Measurements from ENCODE around the gene FANCE.

Gene FANCE, protein sequence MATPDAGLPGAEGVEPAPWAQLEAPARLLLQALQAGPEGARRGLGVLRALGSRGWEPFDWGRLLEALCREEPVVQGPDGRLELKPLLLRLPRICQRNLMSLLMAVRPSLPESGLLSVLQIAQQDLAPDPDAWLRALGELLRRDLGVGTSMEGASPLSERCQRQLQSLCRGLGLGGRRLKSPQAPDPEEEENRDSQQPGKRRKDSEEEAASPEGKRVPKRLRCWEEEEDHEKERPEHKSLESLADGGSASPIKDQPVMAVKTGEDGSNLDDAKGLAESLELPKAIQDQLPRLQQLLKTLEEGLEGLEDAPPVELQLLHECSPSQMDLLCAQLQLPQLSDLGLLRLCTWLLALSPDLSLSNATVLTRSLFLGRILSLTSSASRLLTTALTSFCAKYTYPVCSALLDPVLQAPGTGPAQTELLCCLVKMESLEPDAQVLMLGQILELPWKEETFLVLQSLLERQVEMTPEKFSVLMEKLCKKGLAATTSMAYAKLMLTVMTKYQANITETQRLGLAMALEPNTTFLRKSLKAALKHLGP

DNA sequence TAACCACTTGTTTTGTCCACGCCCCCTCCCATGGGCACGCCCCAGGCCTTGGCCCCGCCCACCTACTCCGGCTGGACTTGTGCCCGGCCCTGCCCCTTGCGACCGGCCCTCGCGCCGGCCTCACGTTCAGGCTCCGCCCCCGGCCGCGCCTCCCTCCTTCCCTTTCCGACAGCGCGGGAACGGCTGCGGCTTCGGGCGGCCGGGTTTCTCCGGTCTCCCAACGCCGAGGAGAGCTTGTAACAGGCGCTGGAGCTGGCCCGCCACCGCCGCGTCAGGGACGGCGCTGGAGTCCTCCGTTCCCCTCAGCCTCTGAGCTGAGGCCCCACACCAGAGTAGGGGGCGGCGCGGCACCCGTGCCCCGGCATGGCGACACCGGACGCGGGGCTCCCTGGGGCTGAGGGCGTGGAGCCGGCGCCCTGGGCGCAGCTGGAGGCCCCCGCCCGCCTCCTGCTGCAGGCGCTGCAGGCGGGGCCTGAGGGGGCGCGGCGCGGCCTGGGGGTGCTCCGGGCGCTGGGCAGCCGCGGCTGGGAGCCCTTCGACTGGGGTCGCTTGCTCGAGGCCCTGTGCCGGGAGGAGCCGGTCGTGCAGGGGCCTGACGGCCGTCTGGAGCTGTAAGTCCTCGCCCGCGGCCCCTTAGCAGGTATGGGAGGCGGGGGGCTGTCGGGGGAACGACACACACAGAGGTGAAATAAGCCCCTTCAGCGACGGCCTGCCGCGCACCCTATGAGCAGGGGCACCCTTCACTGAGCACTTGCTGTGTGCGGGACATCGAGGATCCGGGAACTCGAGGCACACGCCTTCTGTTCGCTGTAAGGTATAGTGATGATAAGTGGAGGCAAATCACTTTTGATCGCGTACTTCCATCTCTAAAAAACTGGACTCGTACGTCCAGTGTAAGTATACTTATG lies at the start of gene FANCE:
TSS of gene FANCE (plus strand) at position 156 of the 908 bp plus-strand sequence. CDS start at position 364, 208 bp downstream.
- peak; percentile 71 for DNase-seq (ENCODE audit: low spot score)

DNA sequence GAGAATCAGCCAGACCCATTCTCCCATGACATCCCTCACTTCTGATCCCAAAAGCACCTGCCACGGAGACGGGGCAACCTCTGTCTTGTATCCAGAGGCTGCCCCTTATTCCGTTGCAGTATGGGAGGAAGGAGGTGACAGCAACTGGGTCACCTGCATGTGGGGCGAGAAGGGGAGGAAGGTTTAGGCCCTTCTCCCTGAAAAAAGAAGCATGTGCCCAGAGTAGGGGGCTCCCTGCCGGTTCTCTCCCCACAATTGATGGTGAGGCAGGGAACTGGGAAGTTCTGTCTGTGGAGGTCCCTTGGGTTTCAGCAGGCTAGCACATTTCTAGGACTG lies 49.3 kb upstream of the FANCE start:
- no peak for DNase-seq (ENCODE audit: low spot score)

DNA sequence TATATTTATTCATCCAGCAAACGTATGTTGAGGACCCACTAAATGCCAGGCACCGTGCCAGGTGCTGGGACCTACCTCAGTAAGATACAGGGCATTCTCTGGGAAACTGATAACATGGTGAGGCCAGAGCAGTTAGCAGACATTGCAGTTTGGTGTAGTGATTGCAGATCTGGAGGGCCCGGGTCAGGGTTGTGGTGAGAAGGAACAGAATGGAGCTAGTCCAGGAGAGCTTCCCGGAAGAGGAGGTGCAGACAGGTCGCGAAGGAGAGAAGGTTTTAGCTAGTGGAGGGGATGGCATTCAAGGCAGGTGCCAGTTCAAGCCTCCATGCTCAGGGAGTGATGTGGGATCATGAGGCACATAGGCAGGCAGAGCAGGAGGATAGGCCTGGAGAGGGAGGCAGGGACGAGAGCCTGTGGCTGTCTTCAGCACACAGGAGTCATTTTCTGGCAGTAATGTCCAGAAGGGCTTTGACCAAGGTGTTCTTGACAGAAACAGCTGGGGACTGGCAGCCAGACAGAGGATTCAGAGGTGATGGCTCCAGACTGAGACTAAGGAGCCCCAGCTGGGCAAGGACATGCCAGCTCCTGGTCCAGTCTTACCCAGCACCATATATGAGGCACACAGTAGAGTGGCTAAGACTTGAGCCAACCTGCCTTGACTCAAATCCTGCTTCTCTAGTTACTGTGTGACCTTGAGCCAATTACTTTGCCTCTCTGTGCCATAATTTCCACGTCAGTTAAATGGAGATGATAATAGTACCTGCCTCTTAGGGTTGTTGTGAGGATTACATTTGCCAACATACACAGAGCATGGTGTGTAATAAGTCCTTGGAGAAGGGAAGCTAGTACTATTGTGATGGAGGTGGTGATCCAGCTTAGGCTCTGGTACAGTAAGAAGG lies 48.3 kb upstream of the FANCE start:
- no peak for DNase-seq (ENCODE audit: low spot score)

DNA sequence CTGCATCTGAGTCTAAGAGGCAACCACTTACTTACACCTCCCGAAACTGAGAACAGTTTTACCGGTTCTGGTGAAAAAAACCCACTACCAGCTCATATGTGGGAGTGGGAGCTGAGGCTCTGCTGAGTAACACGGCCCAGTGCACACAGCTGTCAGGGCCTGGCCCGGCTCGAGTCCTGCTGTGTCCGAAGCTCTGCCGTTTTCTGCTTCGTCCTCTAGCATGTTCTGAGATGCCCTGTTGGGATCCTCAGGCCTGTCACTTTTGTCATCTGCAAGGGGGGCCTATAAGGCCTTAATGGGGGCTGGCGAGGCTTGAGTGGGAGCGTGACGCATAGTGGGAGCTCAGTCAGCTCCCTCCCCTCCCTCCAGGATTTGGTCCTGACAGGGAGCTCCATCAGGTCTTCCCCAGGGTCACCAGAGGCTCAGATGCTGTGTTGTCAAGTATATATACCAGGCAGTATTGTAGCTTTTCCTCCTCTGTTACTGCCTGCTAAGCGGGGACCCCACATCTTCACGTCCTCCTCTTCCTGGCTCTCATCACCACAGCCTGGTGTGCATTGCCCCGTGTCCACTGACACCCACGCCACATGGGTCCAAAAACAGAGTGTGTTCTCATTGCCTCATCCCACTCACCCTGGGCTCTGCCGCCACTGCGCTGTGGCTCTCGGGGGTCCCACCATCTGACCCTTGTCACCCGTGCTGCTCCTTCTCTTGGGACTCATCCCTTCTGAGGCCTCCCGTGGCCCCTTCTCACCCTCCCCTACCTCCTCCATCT lies 45.2 kb upstream of the FANCE start:
- no peak for DNase-seq (ENCODE audit: low spot score)

DNA sequence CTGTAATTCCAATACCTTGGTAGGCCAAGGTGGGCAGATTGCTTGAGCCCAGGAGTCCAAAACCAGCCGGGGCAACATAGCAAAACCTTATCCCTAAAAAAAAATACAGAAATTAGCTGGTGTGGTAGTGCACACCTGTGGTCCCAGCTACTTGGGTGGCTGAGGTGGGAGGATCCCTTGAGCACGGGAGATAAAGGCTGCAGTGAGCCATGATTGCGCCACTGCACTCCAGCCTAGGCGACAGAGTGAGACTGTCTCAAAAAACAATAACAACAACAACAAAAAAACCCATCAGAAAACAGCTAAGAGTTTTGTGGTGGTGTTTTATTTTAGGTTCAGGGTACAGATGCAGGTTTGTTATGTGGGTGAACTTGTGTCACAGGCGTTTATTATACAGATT lies 42.9 kb upstream of the FANCE start:
- DNase-seq (ENCODE audit: low spot score) = no peak

DNA sequence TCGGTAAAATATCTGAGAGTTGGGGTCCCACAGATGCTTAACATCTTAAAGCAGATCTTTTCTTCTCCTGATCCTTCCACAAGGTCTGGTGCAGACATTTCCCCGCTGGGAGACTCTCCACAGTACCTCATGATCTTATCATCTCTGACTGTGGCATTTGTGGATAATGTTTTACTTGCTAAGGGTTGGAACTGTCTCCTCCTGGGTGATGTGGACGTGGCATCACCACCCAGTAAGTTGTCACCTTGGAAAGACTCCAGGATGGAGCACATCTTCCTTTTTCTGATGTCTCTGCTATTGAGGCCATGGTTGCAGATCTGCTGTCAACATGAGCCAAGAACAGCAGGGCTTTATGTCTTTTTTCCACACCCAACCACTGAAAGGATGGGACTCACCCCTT lies 42.0 kb upstream of the FANCE start:
- DNase-seq (ENCODE audit: low spot score) = no peak

DNA sequence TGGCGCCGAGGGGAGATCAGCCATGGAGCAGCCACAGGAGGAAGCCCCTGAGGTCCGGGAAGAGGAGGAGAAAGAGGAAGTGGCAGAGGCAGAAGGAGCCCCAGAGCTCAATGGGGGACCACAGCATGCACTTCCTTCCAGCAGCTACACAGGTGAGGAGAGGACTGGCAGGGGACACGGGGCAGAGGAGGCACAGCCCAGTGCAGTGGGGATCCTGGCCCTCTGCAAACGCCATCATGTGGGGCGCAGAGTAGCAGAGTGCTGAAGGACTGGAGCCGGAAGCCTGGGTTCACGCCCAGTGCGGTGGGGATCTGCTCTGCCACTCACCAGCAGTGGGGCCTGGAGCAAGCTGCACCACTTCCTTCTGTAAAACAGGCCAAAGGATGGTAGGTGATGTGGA lies 41.1 kb upstream of the FANCE start:
- DNase-seq (ENCODE audit: low spot score) = no peak

DNA sequence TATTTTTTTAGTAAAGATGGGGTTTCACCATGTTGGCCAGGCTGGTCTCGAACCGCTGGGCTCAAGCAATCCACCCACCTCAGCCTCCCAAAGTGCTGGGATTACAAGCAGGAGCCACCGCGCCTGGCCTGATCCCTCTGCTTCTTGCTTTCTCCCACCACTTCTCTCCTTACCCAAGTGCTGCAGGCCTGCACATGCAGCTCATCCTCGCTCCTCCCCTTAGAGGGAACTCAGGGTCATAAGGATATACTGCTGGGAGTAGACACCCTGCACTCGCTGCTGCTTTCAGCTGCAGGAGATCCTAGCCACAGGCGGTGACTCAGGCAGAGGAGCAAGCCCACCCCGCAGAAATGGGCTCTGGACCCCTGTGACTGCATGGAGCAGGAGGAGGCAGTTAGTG lies 40.0 kb upstream of the FANCE start:
- DNase-seq (ENCODE audit: low spot score) = no peak

DNA sequence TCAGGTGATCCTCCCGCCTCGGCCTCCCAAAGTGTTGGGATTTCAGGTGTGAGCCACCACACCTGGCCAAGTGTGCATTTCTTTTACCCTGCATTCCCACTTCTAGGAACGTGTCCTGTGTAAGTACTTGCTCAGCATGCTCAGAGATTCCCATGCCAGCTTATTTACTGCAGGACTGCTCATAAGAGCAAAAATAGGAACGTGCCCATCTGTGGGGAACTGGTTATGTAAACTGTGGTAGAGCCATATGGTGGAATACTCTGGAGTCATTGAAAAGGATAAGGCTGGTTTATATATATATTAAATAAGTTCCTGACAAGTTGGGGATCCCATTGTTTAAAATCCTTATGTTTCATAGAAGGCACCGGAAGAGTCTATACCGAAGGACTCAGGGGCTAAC lies 38.2 kb upstream of the FANCE start:
- no peak for DNase-seq (ENCODE audit: low spot score)

DNA sequence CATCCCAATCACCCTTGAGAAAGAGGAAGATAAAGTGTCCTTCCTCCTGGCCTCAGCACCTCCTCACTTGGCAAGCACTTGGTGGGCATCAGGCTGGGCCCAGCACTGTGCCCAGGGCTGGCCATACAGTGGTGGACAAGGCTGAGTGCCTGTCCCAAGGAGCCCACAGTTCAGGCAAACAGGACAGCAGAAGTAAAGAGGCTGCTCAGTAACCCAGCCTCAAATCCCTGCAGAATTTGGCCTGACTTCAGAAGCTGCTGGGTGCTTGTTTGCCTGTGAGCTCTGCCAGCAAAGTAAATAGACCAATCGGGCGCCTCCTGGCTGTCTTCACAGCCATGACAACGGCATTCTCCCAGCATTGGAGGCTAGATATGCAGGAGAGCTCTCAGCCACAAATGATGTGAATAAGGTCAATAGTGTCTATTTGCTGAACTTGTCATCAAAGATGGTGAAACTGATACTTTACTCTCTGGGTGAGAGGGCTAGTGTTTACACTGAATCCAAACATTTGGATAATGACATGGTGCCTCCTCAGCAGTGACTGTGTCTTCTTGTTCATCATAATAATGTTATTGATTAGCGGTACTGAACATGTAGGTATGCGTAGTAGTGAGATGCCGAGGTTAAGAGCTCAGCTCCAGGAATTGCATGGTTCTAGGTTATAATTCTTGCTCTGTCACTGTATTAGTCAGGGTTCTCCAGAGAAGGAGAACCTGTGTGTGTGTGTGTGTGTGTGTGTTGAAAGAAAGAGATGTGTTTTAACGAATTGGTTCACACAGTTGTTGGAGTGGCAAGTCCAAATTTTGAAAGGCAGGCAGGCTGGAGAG lies 36.9 kb upstream of the FANCE start:
- peak; percentile 76 for DNase-seq (ENCODE audit: low spot score)

DNA sequence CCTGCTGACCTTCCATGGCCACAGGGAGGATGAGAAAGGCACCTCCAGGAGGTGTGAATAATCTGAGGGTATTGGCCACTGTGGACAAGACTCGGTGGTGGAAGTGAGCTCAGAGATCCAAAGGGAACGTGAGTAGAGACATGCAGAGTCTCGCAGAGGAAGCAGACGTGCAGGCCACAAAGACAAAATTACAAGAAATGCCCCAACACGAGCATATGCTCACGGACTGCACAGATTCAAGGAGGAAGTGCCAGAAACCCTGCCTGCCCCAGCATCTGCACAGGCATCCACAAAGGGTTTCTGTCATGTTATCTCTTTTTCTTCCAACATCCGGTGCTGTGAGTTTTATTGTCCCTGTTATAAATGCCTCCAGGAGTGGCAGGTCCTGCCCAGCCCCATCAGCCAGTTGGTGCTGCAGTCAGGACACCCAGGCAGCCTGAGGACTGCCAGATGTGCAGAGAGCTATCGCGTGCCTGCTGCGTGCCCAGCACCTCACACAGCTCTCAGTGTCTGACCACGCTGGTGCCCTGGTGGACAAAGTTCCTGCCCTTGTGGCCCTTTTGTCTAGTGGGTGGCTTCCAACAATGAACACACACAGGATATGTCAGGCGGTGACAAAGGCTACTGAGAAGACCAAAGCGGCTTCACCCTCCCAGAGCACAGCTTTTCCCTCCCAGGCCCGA lies 34.0 kb upstream of the FANCE start:
- DNase-seq (ENCODE audit: low spot score) = no peak

DNA sequence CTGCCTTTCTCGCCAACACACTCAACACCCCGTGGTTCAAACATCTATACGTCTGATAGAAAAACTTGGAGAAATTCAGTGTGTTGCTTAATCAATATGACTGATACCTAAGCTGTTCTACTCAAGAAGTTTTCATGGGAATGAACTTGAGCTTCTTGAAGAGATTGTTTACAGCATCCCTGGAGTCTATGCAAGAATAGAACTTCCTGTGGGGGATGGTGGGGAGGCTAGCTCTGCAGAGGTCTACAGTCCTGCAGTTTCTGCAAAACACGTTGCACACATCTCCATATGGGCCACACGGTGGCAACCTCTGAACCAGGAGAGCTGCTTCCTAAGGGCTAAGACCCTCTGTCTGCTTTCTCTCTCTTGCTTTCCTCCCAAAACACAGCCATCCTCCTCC lies 32.7 kb upstream of the FANCE start:
- no peak for DNase-seq (ENCODE audit: low spot score)

DNA sequence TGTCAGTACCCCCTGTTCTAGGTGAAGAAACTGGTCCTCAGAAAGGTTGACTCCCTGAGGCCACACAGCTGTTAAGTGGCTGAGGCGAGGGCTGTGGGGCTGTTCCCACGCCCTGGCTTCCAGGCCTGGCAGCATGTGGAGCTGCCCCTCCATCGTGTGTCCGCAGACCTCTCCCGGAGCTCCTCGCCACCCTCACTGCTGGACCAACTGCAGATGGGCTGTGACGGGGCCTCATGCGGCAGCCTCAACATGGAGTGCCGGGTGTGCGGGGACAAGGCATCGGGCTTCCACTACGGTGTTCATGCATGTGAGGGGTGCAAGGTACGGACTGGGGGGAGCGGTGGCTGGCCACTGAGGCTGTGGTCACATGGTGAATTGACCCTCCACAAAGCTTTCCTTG lies 32.2 kb upstream of the FANCE start:
- no peak for DNase-seq (ENCODE audit: low spot score)

DNA sequence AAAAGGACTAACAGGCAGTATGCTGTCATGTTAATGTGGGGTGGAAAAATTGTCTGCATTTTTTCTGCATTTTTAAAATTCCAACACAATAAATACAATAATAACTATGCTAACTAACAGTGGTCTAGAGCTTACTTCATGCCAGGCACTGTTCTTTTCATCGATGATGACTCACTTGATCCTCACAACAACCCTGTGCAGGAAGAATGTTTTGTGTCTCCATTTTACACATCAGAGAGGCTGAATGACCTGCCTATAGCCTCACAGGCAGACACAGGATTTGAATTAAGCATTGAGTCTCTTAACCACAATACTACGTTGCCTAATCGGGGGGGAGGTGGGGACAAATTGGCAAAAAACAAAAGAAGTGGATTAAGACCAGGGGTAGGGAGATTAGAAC lies 26.9 kb upstream of the FANCE start:
- DNase-seq (ENCODE audit: low spot score) = no peak

DNA sequence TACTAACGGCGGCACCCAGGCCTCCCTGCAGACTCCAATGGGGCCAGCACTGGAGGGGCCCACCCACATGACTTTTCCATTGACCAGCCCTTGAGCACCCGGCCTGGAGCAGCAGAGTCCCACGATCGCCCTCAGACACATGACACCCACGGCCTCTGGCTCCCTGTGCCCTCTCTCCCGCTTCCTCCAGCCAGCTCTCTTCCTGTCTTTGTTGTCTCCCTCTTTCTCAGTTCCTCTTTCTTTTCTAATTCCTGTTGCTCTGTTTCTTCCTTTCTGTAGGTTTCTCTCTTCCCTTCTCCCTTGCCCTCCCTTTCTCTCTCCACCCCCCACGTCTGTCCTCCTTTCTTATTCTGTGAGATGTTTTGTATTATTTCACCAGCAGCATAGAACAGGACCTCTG lies 26.1 kb upstream of the FANCE start:
- DNase-seq (ENCODE audit: low spot score) = no peak

DNA sequence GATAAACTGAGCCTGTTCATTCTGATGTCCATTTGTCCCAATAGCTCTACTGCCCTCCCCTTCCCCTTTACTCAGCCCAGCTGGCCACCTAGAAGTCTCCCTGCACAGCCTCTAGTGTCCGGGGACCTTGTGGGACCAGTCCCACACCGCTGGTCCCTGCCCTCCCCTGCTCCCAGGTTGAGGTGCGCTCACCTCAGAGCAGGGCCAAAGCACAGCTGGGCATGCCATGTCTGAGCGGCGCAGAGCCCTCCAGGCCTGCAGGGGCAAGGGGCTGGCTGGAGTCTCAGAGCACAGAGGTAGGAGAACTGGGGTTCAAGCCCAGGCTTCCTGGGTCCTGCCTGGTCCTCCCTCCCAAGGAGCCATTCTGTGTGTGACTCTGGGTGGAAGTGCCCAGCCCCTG lies 24.7 kb upstream of the FANCE start:
- no peak for DNase-seq (ENCODE audit: low spot score)

DNA sequence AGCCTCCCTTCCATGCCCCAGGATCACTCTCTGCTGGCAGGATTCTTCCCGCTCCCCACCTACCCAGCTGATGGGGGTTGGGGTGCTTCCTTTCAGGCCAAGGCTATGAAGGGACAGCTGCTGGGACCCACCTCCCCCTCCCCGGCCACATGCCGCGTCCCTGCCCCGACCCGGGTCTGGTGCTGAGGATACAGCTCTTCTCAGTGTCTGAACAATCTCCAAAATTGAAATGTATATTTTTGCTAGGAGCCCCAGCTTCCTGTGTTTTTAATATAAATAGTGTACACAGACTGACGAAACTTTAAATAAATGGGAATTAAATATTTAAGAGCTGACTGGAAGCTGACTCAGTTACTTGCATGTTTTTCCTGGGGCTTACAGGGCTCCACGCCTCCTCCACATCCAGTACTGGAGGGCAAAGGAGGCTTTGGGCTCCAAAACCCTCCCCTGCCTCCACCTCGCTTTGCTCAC lies 24.3 kb upstream of the FANCE start:
- DNase-seq (ENCODE audit: low spot score) = no peak

DNA sequence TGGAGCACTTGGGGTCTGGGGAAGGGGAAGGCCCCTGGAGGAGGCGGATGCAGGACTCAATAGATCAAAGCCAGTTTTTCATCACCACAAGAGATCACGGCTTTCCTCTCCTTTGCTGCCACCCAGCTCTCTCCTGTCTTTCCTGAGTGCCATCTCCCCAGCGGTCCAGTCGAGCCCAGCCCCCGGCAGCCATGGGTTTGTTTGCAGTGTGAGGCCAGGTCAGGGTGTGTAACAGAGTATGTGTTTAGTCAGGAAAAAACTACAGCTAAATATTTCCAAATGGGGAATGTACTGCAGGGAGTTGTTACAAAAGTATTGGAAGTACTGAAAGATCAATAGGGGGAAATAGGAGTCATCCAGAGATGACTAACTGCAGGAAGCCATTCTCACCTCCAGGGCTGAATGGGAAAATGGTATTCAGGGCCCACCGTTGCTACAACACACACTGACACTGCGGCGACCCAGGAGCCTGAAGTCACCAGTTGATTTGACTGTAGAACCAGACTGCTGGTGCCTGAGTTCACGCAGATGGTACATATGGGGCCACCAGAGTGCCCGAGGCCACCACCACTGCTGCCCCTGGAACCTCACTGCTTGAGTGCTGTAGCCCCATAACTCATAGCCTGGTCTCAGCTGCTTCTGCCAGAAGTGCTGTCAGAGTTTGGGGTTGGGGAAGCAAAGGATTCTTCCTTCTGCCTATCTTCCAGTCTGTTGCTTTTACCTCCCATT lies 23.6 kb upstream of the FANCE start:
- peak; percentile 49 for DNase-seq (ENCODE audit: low spot score)

DNA sequence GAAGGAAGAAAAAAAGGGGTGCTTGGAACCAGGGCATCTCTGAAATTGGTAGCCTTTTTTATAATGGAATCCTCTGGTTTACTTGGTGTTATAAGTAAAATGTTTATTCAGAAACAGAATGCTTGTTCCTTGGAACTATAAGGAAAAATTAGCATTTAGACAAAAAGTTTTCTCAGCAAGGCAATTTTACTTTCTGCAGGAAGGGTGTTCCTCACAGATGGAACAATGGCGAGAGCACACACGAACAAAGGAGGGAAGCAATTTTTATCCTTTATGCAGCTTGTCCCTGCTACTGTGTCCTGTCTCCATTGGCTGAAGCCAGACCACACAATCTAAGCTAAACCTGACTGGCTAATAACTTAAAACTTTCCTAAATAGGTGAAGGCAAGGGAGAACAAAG lies 22.7 kb upstream of the FANCE start:
- no peak for DNase-seq (ENCODE audit: low spot score)
